ENCODE results near the gene DCTN3. TPM values are rescaled to one million over a fixed set of nuclear protein-coding genes. Genes with fewer than 3 reads are reported as not detected.

DCTN3 gene
- total RNA-seq, 1 donor from 2014 or later = 79.5 TPM

- no peaks in the 10 kb centered on the region for H3K36me3 Mint-ChIP-seq (ENCODE audit: low read depth)
- no peak overlapping the region for H3K27ac Mint-ChIP-seq (ENCODE audit: unreplicated experiment)
- DNase-seq (ENCODE audit: low spot score) = no peak
- H3K9me3 Mint-ChIP-seq (ENCODE audit: low read depth) = no peaks in the 10 kb centered on the region
- H3K27me3 Mint-ChIP-seq (ENCODE audit: low read depth) = peaks cover 6% of the 10 kb centered on the region
- no peak overlapping the region for H3K4me3 Mint-ChIP-seq (ENCODE audit: unreplicated experiment)
- H3K4me1 Mint-ChIP-seq (ENCODE audit: low read depth) = peaks cover 10% of the 10 kb centered on the region
- no peak for TF ChIP-seq CTCF (IDR thresholded peaks at IDR 0.05)
Observed at GRCh38 chr9:34607331-34607730, 13.0 kb downstream of the DCTN3 start.

DNA sequence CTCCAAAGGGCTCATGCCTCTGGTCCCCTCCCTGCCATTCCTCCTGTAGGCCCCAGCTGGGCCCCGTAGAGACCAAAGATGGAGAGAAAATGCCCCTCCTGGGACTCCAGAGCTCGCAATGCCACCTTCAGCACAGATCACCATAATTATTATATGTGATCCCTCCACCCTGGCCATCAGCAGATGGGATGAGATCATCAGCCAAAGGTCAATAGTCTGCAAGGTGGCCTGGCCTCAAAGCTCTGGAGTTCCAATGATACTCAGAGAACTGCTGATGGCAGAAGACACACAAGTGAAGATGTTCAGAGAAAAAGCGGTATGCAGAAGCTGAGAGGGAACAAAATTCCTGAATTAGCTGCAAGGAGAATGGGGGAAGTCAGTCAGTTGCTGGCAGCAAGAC lies 13.4 kb downstream of the DCTN3 start:
- TF ChIP-seq CTCF (IDR thresholded peaks at IDR 0.05) = no peak
- peaks cover 6% of the 10 kb centered on the region for H3K27me3 Mint-ChIP-seq (ENCODE audit: low read depth)
- no peak overlapping the region for H3K27ac Mint-ChIP-seq (ENCODE audit: unreplicated experiment)
- no peak overlapping the region for H3K4me3 Mint-ChIP-seq (ENCODE audit: unreplicated experiment)
- no peak for DNase-seq (ENCODE audit: low spot score)
- no peaks in the 10 kb centered on the region for H3K9me3 Mint-ChIP-seq (ENCODE audit: low read depth)
- peaks cover 7% of the 10 kb centered on the region for H3K4me1 Mint-ChIP-seq (ENCODE audit: low read depth)
- H3K36me3 Mint-ChIP-seq (ENCODE audit: low read depth) = no peaks in the 10 kb centered on the region

GRCh38 chr9:34606190-34606589 lies 14.1 kb downstream of the DCTN3 start:
- no peak for TF ChIP-seq CTCF (IDR thresholded peaks at IDR 0.05)
- no peaks in the 10 kb centered on the region for H3K36me3 Mint-ChIP-seq (ENCODE audit: low read depth)
- no peak for DNase-seq (ENCODE audit: low spot score)
- H3K4me3 Mint-ChIP-seq (ENCODE audit: unreplicated experiment) = no peak overlapping the region
- no peak overlapping the region for H3K27ac Mint-ChIP-seq (ENCODE audit: unreplicated experiment)
- peaks cover 2% of the 10 kb centered on the region for H3K4me1 Mint-ChIP-seq (ENCODE audit: low read depth)
- H3K9me3 Mint-ChIP-seq (ENCODE audit: low read depth) = no peaks in the 10 kb centered on the region
- H3K27me3 Mint-ChIP-seq (ENCODE audit: low read depth) = peaks cover 10% of the 10 kb centered on the region

GRCh38 chr9:34603610-34604231 lies 16.6 kb downstream of the DCTN3 start:
- H3K36me3 Mint-ChIP-seq (ENCODE audit: low read depth) = no peaks in the 10 kb centered on the region
- no peak overlapping the region for H3K4me3 Mint-ChIP-seq (ENCODE audit: unreplicated experiment)
- peaks cover 18% of the 10 kb centered on the region for H3K27me3 Mint-ChIP-seq (ENCODE audit: low read depth)
- DNase-seq (ENCODE audit: low spot score) = no peak
- H3K27ac Mint-ChIP-seq (ENCODE audit: unreplicated experiment) = no peak overlapping the region
- no peaks in the 10 kb centered on the region for H3K9me3 Mint-ChIP-seq (ENCODE audit: low read depth)
- H3K4me1 Mint-ChIP-seq (ENCODE audit: low read depth) = no peaks in the 10 kb centered on the region
- peak; percentile 97 for TF ChIP-seq CTCF (IDR thresholded peaks at IDR 0.05)

- Mint-ChIP-seq H3K27ac (ENCODE audit: unreplicated experiment) (no peak overlapping the region), H3K9me3 (ENCODE audit: low read depth) (no peaks in the 10 kb centered on the region), H3K36me3 (ENCODE audit: low read depth) (no peaks in the 10 kb centered on the region), H3K4me3 (ENCODE audit: unreplicated experiment) (no peak overlapping the region), H3K27me3 (ENCODE audit: low read depth) (peaks cover 26% of the 10 kb centered on the region), H3K4me1 (ENCODE audit: low read depth) (no peaks in the 10 kb centered on the region)
- TF ChIP-seq CTCF (IDR thresholded peaks at IDR 0.05) = no peak
- DNase-seq (ENCODE audit: low spot score) = no peak
Observed at GRCh38 chr9:34601937-34602573, 18.2 kb downstream of the DCTN3 start.

Data from chondrocyte (in vitro differentiated cells).